Osteoblast (primary cell): ENCODE data around the gene EXD1. TPM values are rescaled to one million over a fixed set of nuclear protein-coding genes. Genes with fewer than 3 reads are reported as not detected.
A peak's percentile ranks its signal among the peaks of the same experiment; 100 is the strongest.

ENCODE experiments used
- DNase-seq: peaks from one replicate; pipeline ENCODE4 v3.0.0; 2011; ENCODE audit warnings: low spot score, mixed read lengths; ENCODE audit not compliant: insufficient read length; ENCODE audit errors: missing footprints
- H2AFZ ChIP-seq: 2 replicates; pipeline ENCODE4 v1.6.0; 2011; ENCODE audit warnings: mild to moderate bottlenecking, low read length
- H3K27ac ChIP-seq: 2 replicates; pipeline ENCODE4 v1.5.1; 2011; ENCODE audit warnings: mild to moderate bottlenecking, low read depth, low read length, moderate library complexity
- H3K27me3 ChIP-seq: 2 replicates; pipeline ENCODE4 v1.6.0; 2012; ENCODE audit warnings: mild to moderate bottlenecking, control low read depth, inconsistent platforms, low read length, moderate library complexity; ENCODE audit not compliant: insufficient read depth
- H3K36me3 ChIP-seq: 2 replicates; pipeline ENCODE4 v1.5.1; 2011; ENCODE audit warnings: mild to moderate bottlenecking, low read length, control low read depth, moderate library complexity; ENCODE audit not compliant: insufficient read depth
- H3K4me1 ChIP-seq: 2 replicates; pipeline ENCODE4 v1.5.1; 2011; ENCODE audit warnings: mild to moderate bottlenecking, low read length, control low read depth, moderate library complexity; ENCODE audit not compliant: insufficient read depth
- H3K4me2 ChIP-seq: 2 replicates; pipeline ENCODE4 v1.6.0; 2011; ENCODE audit warnings: mild to moderate bottlenecking, low read length; ENCODE audit not compliant: insufficient read depth
- H3K4me3 ChIP-seq: fragments of 200-600 bp; sonication (generic); 3 replicates; pipeline ENCODE4 v1.5.1; 2012; ENCODE audit warnings: mild to moderate bottlenecking, low read length, inconsistent platforms; ENCODE audit not compliant: insufficient read depth
- H3K79me2 ChIP-seq: 2 replicates; pipeline ENCODE4 v1.6.0; 2012; ENCODE audit warnings: mild to moderate bottlenecking, low read length, control low read depth, inconsistent platforms; ENCODE audit not compliant: insufficient read depth
- H3K9me3 ChIP-seq: 2 replicates; pipeline ENCODE4 v1.5.1; 2011; ENCODE audit warnings: low read depth, low read length, control low read depth
- H4K20me1 ChIP-seq: 2 replicates; pipeline ENCODE4 v1.6.0; 2012; ENCODE audit warnings: mild to moderate bottlenecking, low read length, control low read depth; ENCODE audit not compliant: insufficient read depth
- total RNA-seq: library from RNA; depleted of rRNA; stranded (reverse); fragments of >200 nt; gene quantifications from 2 replicates; pipeline ENCODE4 v1.2.3, GENCODE V29; 2012
- TF ChIP-seq, protein P1 (sequence below): IDR thresholded peaks from 2 replicates; pipeline ENCODE4 v1.5.1; 2011; ENCODE audit warnings: mild to moderate bottlenecking, low read depth, low read length, moderate library complexity; ENCODE audit errors: extremely low read depth

EXD1 gene
- total RNA-seq, 1 donor: not detected

DNA sequence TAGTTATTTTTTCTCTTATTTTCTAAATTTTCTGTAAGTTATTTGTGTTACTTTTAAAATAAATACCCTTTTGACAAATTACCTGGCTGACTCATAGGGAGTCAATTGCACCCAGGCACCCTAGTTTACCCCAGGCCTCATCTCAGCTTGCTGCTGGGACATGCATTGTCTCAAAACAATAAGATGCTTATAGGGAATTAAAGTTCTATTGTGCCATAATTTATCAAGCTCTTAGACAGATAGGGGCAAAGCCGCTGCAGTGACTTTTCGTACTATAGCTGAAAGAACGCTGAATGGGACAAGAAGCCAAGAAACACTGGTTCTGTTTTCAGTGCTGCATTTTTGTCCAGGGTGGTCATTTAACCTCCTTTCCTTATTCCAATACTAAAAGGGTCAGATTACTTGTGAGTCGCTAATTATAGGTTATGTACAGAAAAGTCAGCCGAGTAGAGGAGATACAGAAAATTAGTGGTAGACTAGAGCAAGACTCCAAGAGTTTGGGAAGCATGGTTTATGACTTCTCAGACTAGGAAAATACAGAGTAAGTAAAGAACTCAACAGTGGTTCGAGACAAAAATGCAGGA is 50.3 kb downstream of the EXD1 start:
- Histone ChIP-seq H3K4me1 (peaks cover 17% of the 10 kb centered on the region), H2AFZ (peak overlapping the region; percentile 37), H3K27me3 (no peaks in the 10 kb centered on the region), H3K36me3 (no peaks in the 10 kb centered on the region), H3K9me3 (no peaks in the 10 kb centered on the region), H3K27ac (no peak overlapping the region), H3K79me2 (no peaks in the 10 kb centered on the region), H3K4me3 (peak overlapping the region; percentile 7), H3K4me2 (peak overlapping the region; percentile 31), H4K20me1 (no peaks in the 10 kb centered on the region)
- DNase-seq: no peak
- TF ChIP-seq, protein P1, sequence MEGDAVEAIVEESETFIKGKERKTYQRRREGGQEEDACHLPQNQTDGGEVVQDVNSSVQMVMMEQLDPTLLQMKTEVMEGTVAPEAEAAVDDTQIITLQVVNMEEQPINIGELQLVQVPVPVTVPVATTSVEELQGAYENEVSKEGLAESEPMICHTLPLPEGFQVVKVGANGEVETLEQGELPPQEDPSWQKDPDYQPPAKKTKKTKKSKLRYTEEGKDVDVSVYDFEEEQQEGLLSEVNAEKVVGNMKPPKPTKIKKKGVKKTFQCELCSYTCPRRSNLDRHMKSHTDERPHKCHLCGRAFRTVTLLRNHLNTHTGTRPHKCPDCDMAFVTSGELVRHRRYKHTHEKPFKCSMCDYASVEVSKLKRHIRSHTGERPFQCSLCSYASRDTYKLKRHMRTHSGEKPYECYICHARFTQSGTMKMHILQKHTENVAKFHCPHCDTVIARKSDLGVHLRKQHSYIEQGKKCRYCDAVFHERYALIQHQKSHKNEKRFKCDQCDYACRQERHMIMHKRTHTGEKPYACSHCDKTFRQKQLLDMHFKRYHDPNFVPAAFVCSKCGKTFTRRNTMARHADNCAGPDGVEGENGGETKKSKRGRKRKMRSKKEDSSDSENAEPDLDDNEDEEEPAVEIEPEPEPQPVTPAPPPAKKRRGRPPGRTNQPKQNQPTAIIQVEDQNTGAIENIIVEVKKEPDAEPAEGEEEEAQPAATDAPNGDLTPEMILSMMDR: no peak

DNA sequence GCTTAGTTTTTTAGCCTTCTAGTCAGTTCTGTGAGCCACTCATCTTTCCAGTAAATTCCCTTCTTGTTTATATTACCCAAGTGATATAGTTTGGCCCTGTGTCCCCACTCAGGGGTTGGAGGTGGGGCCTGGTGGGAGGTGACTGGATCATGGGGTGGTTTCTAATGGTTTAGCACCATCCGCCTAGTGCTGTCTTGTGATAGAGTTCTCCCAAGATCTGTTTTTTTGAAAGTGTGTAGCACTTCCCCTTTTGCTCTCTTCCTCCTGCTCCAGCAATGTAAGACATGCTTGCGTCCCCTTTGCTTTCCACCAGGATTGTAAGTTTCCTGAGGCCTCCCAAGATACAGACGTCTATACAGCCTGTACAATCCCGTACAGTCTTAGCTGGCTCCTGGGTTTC is 60.8 kb downstream of the EXD1 start:
- Histone ChIP-seq H3K27ac (no peak overlapping the region), H3K4me1 (no peaks in the 10 kb centered on the region), H4K20me1 (no peaks in the 10 kb centered on the region), H3K27me3 (no peaks in the 10 kb centered on the region), H2AFZ (no peak overlapping the region), H3K4me3 (no peak overlapping the region), H3K9me3 (no peaks in the 10 kb centered on the region), H3K4me2 (no peak overlapping the region), H3K36me3 (no peaks in the 10 kb centered on the region), H3K79me2 (no peaks in the 10 kb centered on the region)
- TF ChIP-seq, protein P1: no peak
- DNase-seq: no peak

DNA sequence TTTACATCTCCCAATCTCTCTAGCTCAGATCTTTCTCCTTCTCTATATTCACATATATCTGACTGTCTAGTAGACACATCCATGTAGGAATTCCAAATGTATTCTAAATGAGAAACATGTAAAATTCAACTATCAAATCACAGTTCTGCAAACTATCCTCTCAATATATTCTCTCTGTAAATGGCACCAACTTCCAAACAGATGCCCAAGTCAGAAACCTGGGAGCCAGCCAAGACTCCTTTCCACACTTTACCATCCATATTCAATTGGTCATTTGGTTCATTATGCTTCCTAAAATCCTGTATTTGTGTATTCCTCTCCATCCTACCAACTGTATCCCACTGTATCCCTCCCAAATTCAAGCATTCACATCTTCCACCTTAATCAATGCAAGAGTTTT is 61.5 kb downstream of the EXD1 start:
- Histone ChIP-seq H2AFZ (no peak overlapping the region), H3K27me3 (no peaks in the 10 kb centered on the region), H3K27ac (no peak overlapping the region), H3K4me2 (no peak overlapping the region), H3K9me3 (no peaks in the 10 kb centered on the region), H3K4me1 (no peaks in the 10 kb centered on the region), H3K4me3 (no peak overlapping the region), H4K20me1 (no peaks in the 10 kb centered on the region), H3K36me3 (no peaks in the 10 kb centered on the region), H3K79me2 (no peaks in the 10 kb centered on the region)
- TF ChIP-seq, protein P1: no peak
- DNase-seq: no peak

DNA sequence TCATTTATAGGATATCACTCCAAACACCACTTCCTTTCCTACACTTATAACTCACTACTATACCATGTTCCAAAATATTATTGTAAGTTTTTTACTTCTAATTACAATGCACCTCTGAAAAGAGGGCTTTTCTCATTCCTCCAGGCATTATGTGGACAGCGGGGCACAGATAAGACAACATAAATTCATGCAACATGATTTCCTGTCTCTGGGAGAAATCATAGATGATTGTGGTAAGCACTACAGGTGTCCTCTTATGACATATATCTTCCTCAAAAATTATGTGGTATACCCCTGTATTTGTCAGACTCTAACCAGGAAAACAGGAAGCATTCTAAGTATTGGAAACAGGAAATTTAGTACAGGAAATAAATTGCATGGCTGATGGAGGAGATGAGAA is 68.8 kb downstream of the EXD1 start:
- Histone ChIP-seq H4K20me1 (no peaks in the 10 kb centered on the region), H3K9me3 (no peaks in the 10 kb centered on the region), H3K4me3 (no peak overlapping the region), H3K27ac (peak overlapping the region; percentile 70), H3K4me1 (peaks cover 14% of the 10 kb centered on the region), H2AFZ (peak overlapping the region; percentile 47), H3K79me2 (no peaks in the 10 kb centered on the region), H3K27me3 (no peaks in the 10 kb centered on the region), H3K36me3 (no peaks in the 10 kb centered on the region), H3K4me2 (peak overlapping the region; percentile 3)
- DNase-seq: peak; percentile 10
- TF ChIP-seq, protein P1: no peak
